Vagina (tissue), 2 donors: ENCODE results near the gene SBK2. TPM values are rescaled to one million over a fixed set of nuclear protein-coding genes. Genes with fewer than 3 reads are reported as not detected.
A peak's percentile ranks its signal among the peaks of the same experiment; 100 is the strongest.

Experiments used
- DNase-seq, 2 donors: peaks; one replicate each; pipeline ENCODE4 v3.0.0-alpha.2; 2017; ENCODE audit errors: extremely low spot score in 2 of 2
- H3K27ac ChIP-seq: fragments of 200-600 bp; sonication (generic); one replicate; pipeline ENCODE4 v1.5.1; 2019
- H3K27me3 ChIP-seq: fragments of 200-600 bp; sonication (generic); one replicate; pipeline ENCODE4 v1.5.1; 2019
- H3K36me3 ChIP-seq, 2 donors: fragments of 200-600 bp; sonication (generic); one replicate each; pipeline ENCODE4 v1.5.1; 2017 to 2019
- H3K4me1 ChIP-seq: fragments of 200-600 bp; sonication (generic); one replicate; pipeline ENCODE4 v1.5.1; 2019
- H3K4me3 ChIP-seq, 2 donors: fragments of 200-600 bp; sonication (generic); 1 replicate in 1 of 2; 2 replicates in 1 of 2; pipeline ENCODE4 v1.5.1; 2016 to 2019
- H3K9me3 ChIP-seq: fragments of 200-600 bp; sonication (generic); one replicate; pipeline ENCODE4 v1.5.1; 2019
- POLR2A ChIP-seq, 2 donors: fragments of 450-650 bp; IDR thresholded peaks; one replicate each; pipeline ENCODE4 v1.6.1; 2017; ENCODE audit warnings: antibody characterized with exemption in 2 of 2, mild to moderate bottlenecking in 2 of 2, moderate library complexity in 2 of 2
- POLR2AphosphoS5 ChIP-seq, 2 donors: sonication (generic); formaldehyde crosslinking; IDR thresholded peaks; one replicate each; pipeline ENCODE4 v1.9.0; 2017; ENCODE audit warnings: antibody characterized with exemption in 2 of 2, mild to moderate bottlenecking in 2 of 2, low read depth in 1 of 2; ENCODE audit not compliant: insufficient read depth in 1 of 2
- intact Hi-C: fragments of 100-400 bp; cut with DNase I; formaldehyde crosslinking; loops from one replicate; pipeline ENCODE4 v1.15.1; 2023
- total RNA-seq: library from RNA; depleted of rRNA; stranded (reverse); fragments of >200 nt; gene quantifications from one replicate; pipeline ENCODE4 v1.2.3, GENCODE V29; 2016
- TF ChIP-seq, protein P1 (sequence below), 3 experiments: fragments of 450-650 bp in 2 of 3; fragments of 200-600 bp in 1 of 3; sonication (generic) in 1 of 3; IDR thresholded peaks; one replicate each; pipeline ENCODE4 v1.5.1; 2017 to 2019; ENCODE audit warnings: antibody characterized with exemption in 3 of 3, mild to moderate bottlenecking in 2 of 3, moderate library complexity in 2 of 3

The SBK2 gene
- total RNA-seq, 1 donor from 2014 or later, result not detected

DNA sequence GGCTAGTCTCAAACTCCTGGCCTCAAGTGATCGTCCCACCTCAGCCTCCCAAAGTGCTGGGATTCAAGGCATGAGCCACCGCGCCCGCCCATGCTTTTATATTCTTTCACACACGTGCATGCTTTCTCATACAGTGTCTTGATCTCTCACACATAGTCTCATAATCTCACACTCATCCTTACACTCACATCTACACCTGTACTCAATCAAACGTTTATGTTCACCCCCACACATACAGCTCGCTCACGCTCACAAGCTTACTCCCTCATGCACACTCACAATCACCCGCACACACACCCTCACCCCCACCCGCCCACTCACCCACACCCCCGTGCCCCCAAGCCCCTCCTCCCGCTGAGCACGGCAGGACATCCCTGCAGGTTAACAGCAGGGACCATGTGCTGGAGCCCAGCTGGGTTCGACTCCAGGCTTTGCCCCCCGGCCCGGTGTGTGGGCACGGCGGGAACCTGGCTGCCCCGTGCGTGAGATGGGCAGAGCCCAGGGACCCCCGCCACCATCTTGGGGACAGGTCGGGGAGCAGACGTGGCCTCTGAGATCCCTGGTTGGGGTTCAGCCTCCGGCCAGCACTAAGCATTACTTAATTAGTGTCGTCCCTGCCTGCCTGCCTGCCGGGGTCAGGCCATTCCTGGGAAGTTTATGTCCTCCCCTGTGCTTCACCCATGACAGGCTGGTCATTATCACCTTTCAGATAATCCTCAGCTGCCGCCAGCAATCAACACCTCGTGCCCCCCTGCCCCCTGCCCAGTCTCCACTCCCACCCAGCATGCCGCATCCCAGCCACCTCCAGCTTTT, 11.4 kb downstream of the SBK2 start:
- intact Hi-C loops, result no loop called here
- no peaks in the 10 kb centered on the region for H3K27me3 ChIP-seq
- TF ChIP-seq, protein P1, sequence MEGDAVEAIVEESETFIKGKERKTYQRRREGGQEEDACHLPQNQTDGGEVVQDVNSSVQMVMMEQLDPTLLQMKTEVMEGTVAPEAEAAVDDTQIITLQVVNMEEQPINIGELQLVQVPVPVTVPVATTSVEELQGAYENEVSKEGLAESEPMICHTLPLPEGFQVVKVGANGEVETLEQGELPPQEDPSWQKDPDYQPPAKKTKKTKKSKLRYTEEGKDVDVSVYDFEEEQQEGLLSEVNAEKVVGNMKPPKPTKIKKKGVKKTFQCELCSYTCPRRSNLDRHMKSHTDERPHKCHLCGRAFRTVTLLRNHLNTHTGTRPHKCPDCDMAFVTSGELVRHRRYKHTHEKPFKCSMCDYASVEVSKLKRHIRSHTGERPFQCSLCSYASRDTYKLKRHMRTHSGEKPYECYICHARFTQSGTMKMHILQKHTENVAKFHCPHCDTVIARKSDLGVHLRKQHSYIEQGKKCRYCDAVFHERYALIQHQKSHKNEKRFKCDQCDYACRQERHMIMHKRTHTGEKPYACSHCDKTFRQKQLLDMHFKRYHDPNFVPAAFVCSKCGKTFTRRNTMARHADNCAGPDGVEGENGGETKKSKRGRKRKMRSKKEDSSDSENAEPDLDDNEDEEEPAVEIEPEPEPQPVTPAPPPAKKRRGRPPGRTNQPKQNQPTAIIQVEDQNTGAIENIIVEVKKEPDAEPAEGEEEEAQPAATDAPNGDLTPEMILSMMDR (IDR thresholded peaks at IDR 0.05), result no peak
- TF ChIP-seq POLR2AphosphoS5 (IDR thresholded peaks at IDR 0.05; ENCODE audit: insufficient read depth in 1 of 2, low read depth in 1 of 2) (no peak), POLR2A (IDR thresholded peaks at IDR 0.05) (no peak)

DNA sequence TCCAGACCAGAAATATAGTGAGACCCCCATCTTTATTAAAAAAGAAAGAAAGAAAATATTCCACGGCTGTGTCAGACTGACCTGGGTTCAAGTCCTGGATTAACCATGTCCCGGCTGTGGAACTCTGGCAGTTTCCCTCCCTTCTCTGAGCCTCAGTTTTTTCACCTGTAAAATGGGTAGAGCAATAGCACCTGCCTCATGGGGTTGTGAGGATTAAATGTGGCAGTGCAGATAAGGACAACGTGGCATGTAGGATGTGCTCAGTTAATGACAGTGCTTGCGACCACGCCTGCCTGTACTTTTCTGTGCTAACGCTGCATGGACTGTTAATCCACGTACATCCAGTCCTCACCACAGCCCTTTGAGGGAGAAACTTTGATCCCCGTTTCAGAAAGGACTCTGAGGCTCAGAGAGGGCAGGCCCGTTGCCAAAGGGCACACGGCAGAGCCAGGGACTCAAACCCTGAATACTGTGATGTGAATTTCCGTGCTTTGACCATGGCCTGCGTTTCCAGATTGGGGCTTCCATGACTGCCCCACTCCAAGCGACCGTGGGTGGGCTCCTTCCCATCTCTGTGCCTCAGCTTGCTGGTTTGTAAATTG, 16.1 kb downstream of the SBK2 start:
- no peak overlapping the region for H3K4me3 ChIP-seq
- no peak for TF ChIP-seq POLR2A (IDR thresholded peaks at IDR 0.05)
- TF ChIP-seq POLR2AphosphoS5 (IDR thresholded peaks at IDR 0.05; ENCODE audit: insufficient read depth in 1 of 2, low read depth in 1 of 2), result no peak
- TF ChIP-seq, protein P1 (IDR thresholded peaks at IDR 0.05), result no peak
- no peak overlapping the region for H3K27ac ChIP-seq
- H3K27me3 ChIP-seq, result no peaks in the 10 kb centered on the region
- peaks cover 17% of the 10 kb centered on the region for H3K4me1 ChIP-seq
- H3K9me3 ChIP-seq, result no peaks in the 10 kb centered on the region
- no peaks in the 10 kb centered on the region for H3K36me3 ChIP-seq
- DNase-seq, result no peak
- intact Hi-C loops, result no loop called here

More for the DNA sequence above, 11.4 kb downstream of the SBK2 start:
- Histone ChIP-seq H3K36me3 (no peaks in the 10 kb centered on the region), H3K4me3 (no peak overlapping the region), H3K4me1 (peaks cover 17% of the 10 kb centered on the region), H3K9me3 (no peaks in the 10 kb centered on the region), H3K27ac (no peak overlapping the region)
- no peak for DNase-seq

DNA sequence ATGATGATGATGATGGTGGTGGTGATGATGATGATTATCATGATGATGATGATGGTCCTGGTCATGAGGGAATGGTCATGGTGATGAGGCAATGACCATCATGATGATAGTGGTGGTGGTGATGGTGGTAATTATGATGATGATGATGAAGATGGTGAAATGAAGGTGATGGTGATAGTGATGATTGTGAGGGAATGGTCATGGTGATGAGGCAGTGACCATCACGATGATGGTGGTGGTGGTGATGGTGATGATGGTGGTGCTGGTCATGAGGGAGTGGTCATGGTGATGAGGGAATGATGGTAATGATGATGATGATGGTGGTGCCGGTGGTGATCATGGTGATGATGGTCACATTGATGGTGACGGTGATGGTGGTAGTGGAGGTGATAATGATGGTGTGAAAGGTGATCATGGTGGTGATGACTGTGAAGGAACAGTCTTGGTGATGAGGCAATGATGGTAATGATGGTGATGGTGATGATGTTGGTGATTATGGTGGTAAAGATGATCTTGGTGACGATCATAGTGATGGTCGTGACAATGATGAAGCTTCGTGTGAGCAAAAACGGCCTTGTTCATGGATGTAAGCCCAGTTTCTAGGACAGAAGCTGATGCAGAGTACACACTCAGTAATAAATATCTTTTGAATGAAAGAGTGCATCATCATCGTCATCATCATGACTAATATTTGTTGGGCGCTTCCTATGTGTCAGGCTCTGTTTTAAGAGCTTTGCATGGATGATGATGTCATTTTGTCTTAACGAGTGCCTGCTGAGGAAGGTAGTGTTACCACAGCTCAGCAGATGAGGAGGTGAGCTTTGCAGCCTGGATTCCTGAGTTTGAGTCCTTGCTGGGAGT, 17.3 kb downstream of the SBK2 start:
- H3K27me3 ChIP-seq, result no peaks in the 10 kb centered on the region
- H3K4me1 ChIP-seq, result peaks cover 17% of the 10 kb centered on the region
- no peaks in the 10 kb centered on the region for H3K9me3 ChIP-seq
- peaks cover 0 to 3% of the 10 kb centered on the region in 2 donors for H3K36me3 ChIP-seq
- no peak for DNase-seq
- TF ChIP-seq POLR2AphosphoS5 (IDR thresholded peaks at IDR 0.05; ENCODE audit: insufficient read depth in 1 of 2, low read depth in 1 of 2), result no peak
- no peak for TF ChIP-seq POLR2A (IDR thresholded peaks at IDR 0.05)
- TF ChIP-seq, protein P1 (IDR thresholded peaks at IDR 0.05), result no peak
- H3K4me3 ChIP-seq, result no peak overlapping the region
- intact Hi-C loops, result no loop called here
- no peak overlapping the region for H3K27ac ChIP-seq

DNA sequence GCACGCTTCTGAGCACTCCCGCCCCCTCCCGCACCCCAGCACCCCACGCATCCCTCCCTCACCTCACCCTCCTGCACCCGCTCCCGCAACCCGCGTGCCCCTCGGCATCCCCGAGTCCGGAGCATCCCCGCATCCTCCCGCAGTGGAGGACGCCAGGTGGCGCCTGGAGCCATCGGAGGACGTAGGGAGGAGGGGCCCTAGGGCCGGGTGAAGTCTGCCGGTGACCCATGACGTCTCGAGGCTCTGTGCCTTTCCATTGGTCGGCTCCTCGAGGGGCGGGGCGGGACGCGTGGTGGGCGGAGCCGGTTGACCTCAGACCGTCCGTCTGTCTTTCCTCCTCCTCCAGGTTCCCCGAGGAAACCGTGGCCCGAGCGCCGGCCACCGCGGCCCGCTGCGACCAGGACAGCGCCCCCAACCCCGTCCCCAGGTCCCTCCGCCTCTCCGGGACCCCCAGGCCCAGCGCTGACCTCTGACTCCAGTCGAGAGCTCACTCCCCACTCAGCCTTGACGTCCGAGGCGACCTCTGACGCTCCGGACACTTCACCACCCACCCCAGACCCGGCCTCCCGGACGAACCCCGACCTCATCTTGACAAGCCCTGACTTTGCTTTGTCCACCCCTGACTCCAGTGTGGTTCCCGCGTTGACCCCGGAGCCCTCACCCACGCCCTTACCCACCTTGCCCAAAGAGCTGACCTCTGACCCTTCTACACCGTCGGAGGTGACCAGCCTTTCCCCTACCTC, 19.9 kb downstream of the SBK2 start:
- Histone ChIP-seq H3K36me3 (peaks cover 0 to 4% of the 10 kb centered on the region in 2 donors), H3K27me3 (no peaks in the 10 kb centered on the region), H3K9me3 (no peaks in the 10 kb centered on the region), H3K4me1 (peaks cover 17% of the 10 kb centered on the region), H3K27ac (peak overlapping the region; percentile 85), H3K4me3 (peak overlapping the region; percentile 44 to 55)
- intact Hi-C loops, result no loop called here
- DNase-seq, result peak in 1 of 2 donors; percentile 94
- TF ChIP-seq, protein P1 (IDR thresholded peaks at IDR 0.05), result peak; percentile 63 to 82 (median 79)
- TF ChIP-seq POLR2A (IDR thresholded peaks at IDR 0.05) (no peak), POLR2AphosphoS5 (IDR thresholded peaks at IDR 0.05; ENCODE audit: insufficient read depth in 1 of 2, low read depth in 1 of 2) (peak; percentile 64 to 66)
